Panc1 (cell line): ENCODE results near the gene EPHB2. TPM values are rescaled to one million over a fixed set of nuclear protein-coding genes. Genes with fewer than 3 reads are reported as not detected.

Experiments
- ATAC-seq: fragments of 200-7000 bp; cut with Tn5 transposase; 2 replicates; pipeline ENCODE4 v1.9.1; 2020; ENCODE audit warnings: mild to moderate bottlenecking, moderate library complexity
- BruUV-seq: library from RNA; stranded (reverse); fragments of 400-500 nt; replicated peaks from 2 replicates; lab custom pipeline; 2021; lab: Mats Ljungman, UMichigan
- CTCF ChIA-PET: fragments of 300-600 bp; sonication (Branson Sonifier 250); formaldehyde crosslinking; loops from one replicate; lab custom pipeline; 2022; ENCODE audit warnings: antibody characterized with exemption; lab: Charles Lee
- POLR2A ChIA-PET: fragments of 300-600 bp; sonication (Branson Sonifier 250); formaldehyde crosslinking; loops from one replicate; lab custom pipeline; 2022; ENCODE audit warnings: antibody characterized with exemption; lab: Charles Lee
- DNase-seq: peaks from one replicate; pipeline ENCODE4 v3.0.0-alpha.2; 2010; ENCODE audit warnings: low read depth, low spot score
- H3K27ac ChIP-seq: 2 replicates; pipeline ENCODE4 v1.5.1; 2011; ENCODE audit warnings: mild to moderate bottlenecking, low read length, inconsistent platforms
- H3K27me3 ChIP-seq: fragments of 200-500 bp; sonication (Bioruptor generic); 2 replicates; pipeline ENCODE4 v1.6.0; 2014; ENCODE audit warnings: low read length, inconsistent platforms; ENCODE audit not compliant: control insufficient read depth, insufficient read depth
- H3K36me3 ChIP-seq: fragments of 200-500 bp; sonication (Bioruptor generic); 2 replicates; pipeline ENCODE4 v1.5.1; 2014; ENCODE audit warnings: inconsistent platforms, mild to moderate bottlenecking, low read length, moderate library complexity; ENCODE audit not compliant: control insufficient read depth, insufficient read depth
- H3K4me1 ChIP-seq: 2 replicates; pipeline ENCODE4 v1.5.1; 2011; ENCODE audit warnings: inconsistent platforms, mild to moderate bottlenecking, low read length, moderate library complexity; ENCODE audit not compliant: control insufficient read depth, insufficient read depth
- H3K4me3 ChIP-seq, 2 experiments: 2 replicates each; pipeline ENCODE4 v1.5.1; 2011 to 2012; ENCODE audit warnings: low read depth in 2 of 2, low read length in 2 of 2, mild to moderate bottlenecking in 2 of 2, inconsistent platforms in 1 of 2, moderate library complexity in 1 of 2
- H3K9me3 ChIP-seq: fragments of 200-500 bp; sonication (Bioruptor generic); 2 replicates; pipeline ENCODE4 v1.5.1; 2014; ENCODE audit warnings: low read depth, mild to moderate bottlenecking, inconsistent platforms, low read length, moderate library complexity; ENCODE audit not compliant: control insufficient read depth, insufficient read depth
- POLR2AphosphoS5 ChIP-seq: IDR thresholded peaks from 2 replicates; pipeline ENCODE4 v1.6.1; 2012; ENCODE audit warnings: mild to moderate bottlenecking, low read depth, low read length, moderate library complexity
- SIN3A ChIP-seq: IDR thresholded peaks from 2 replicates; pipeline ENCODE4 v1.6.1; 2012; ENCODE audit warnings: low read depth, mild to moderate bottlenecking, low read length, moderate library complexity, borderline replicate concordance; ENCODE audit not compliant: insufficient read depth
- TCF7L2 ChIP-seq: IDR thresholded peaks from 2 replicates; pipeline ENCODE4 v1.6.1; 2011; ENCODE audit warnings: mild to moderate bottlenecking, low read depth, low read length, inconsistent platforms
- in situ Hi-C: cut with HindIII; loops from 2 replicates; pipeline ENCODE4 v1.10.0; 2016; ENCODE audit warnings: low sequenced_read_pairs, low pct_unique_long_range_greater_than_20kb
- intact Hi-C: fragments of 100-400 bp; cut with micrococcal nuclease; formaldehyde crosslinking; loops from one replicate; pipeline ENCODE4 v1.10.0; 2022; ENCODE audit not compliant: unreplicated experiment
- total RNA-seq: library from RNA; stranded (reverse); gene quantifications from one replicate; pipeline ENCODE4 v1.2.1, GENCODE V29; 2021; ENCODE audit not compliant: unreplicated experiment
- TF ChIP-seq, protein P1 (sequence below), 2 experiments: IDR thresholded peaks; 2 replicates each; pipeline ENCODE4 v1.6.1; 2011 to 2012; ENCODE audit warnings: low read depth in 2 of 2, control low read depth in 1 of 2, low read length in 1 of 2, mild to moderate bottlenecking in 1 of 2, moderate library complexity in 1 of 2; ENCODE audit not compliant: insufficient read depth in 1 of 2
- TF ChIP-seq, protein P2 (sequence below): fragments of 450-650 bp; IDR thresholded peaks from 2 replicates; pipeline ENCODE4 v1.5.1; 2017; ENCODE audit warnings: mild to moderate bottlenecking

Gene EPHB2
- total RNA-seq, 1 experiment from 2014 or later, result 29.0 TPM

GRCh38 chr1:22912311-22912710 is 201.7 kb downstream of the EPHB2 start:
- no TSS peak for BruUV-seq
- intact Hi-C loops, result no loop called here

GRCh38 chr1:22913421-22914141 is 202.9 kb downstream of the EPHB2 start:
- Histone ChIP-seq H3K4me3 (no peak overlapping the region), H3K4me1 (no peaks in the 10 kb centered on the region), H3K9me3 (no peaks in the 10 kb centered on the region), H3K27me3 (no peaks in the 10 kb centered on the region), H3K27ac (no peak overlapping the region), H3K36me3 (no peaks in the 10 kb centered on the region)
- POLR2A ChIA-PET, result no interaction called here
- in situ Hi-C loops, result no loop called here
- TSS peak; percentile 78 for BruUV-seq
- intact Hi-C loops, result no loop called here
- CTCF ChIA-PET, result no interaction called here
- ATAC-seq (no peak), DNase-seq (no peak)
- TF ChIP-seq TCF7L2 (no peak), SIN3A (no peak), POLR2AphosphoS5 (no peak)
- TF ChIP-seq, protein P1, sequence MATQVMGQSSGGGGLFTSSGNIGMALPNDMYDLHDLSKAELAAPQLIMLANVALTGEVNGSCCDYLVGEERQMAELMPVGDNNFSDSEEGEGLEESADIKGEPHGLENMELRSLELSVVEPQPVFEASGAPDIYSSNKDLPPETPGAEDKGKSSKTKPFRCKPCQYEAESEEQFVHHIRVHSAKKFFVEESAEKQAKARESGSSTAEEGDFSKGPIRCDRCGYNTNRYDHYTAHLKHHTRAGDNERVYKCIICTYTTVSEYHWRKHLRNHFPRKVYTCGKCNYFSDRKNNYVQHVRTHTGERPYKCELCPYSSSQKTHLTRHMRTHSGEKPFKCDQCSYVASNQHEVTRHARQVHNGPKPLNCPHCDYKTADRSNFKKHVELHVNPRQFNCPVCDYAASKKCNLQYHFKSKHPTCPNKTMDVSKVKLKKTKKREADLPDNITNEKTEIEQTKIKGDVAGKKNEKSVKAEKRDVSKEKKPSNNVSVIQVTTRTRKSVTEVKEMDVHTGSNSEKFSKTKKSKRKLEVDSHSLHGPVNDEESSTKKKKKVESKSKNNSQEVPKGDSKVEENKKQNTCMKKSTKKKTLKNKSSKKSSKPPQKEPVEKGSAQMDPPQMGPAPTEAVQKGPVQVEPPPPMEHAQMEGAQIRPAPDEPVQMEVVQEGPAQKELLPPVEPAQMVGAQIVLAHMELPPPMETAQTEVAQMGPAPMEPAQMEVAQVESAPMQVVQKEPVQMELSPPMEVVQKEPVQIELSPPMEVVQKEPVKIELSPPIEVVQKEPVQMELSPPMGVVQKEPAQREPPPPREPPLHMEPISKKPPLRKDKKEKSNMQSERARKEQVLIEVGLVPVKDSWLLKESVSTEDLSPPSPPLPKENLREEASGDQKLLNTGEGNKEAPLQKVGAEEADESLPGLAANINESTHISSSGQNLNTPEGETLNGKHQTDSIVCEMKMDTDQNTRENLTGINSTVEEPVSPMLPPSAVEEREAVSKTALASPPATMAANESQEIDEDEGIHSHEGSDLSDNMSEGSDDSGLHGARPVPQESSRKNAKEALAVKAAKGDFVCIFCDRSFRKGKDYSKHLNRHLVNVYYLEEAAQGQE (IDR thresholded peaks at IDR 0.05; ENCODE audit: insufficient read depth in 1 of 2, low read depth in 2 of 2, low read length in 1 of 2), result no peak
- TF ChIP-seq, protein P2, sequence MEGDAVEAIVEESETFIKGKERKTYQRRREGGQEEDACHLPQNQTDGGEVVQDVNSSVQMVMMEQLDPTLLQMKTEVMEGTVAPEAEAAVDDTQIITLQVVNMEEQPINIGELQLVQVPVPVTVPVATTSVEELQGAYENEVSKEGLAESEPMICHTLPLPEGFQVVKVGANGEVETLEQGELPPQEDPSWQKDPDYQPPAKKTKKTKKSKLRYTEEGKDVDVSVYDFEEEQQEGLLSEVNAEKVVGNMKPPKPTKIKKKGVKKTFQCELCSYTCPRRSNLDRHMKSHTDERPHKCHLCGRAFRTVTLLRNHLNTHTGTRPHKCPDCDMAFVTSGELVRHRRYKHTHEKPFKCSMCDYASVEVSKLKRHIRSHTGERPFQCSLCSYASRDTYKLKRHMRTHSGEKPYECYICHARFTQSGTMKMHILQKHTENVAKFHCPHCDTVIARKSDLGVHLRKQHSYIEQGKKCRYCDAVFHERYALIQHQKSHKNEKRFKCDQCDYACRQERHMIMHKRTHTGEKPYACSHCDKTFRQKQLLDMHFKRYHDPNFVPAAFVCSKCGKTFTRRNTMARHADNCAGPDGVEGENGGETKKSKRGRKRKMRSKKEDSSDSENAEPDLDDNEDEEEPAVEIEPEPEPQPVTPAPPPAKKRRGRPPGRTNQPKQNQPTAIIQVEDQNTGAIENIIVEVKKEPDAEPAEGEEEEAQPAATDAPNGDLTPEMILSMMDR, result no peak

More at GRCh38 chr1:22912311-22912710, 201.7 kb downstream of the EPHB2 start:
- ChIA-PET CTCF (no interaction called here), POLR2A (no interaction called here)
- TF ChIP-seq, protein P1 (IDR thresholded peaks at IDR 0.05; ENCODE audit: insufficient read depth in 1 of 2, low read depth in 2 of 2, low read length in 1 of 2), result no peak
- DNase-seq (no peak), ATAC-seq (no peak)
- H3K36me3 ChIP-seq, result no peaks in the 10 kb centered on the region
- H3K27ac ChIP-seq, result no peak overlapping the region
- in situ Hi-C loops, result no loop called here
- no peaks in the 10 kb centered on the region for H3K4me1 ChIP-seq
- H3K27me3 ChIP-seq, result no peaks in the 10 kb centered on the region
- no peaks in the 10 kb centered on the region for H3K9me3 ChIP-seq
- no peak overlapping the region for H3K4me3 ChIP-seq
